Measurements from ENCODE around the gene FARP1.

DNA sequence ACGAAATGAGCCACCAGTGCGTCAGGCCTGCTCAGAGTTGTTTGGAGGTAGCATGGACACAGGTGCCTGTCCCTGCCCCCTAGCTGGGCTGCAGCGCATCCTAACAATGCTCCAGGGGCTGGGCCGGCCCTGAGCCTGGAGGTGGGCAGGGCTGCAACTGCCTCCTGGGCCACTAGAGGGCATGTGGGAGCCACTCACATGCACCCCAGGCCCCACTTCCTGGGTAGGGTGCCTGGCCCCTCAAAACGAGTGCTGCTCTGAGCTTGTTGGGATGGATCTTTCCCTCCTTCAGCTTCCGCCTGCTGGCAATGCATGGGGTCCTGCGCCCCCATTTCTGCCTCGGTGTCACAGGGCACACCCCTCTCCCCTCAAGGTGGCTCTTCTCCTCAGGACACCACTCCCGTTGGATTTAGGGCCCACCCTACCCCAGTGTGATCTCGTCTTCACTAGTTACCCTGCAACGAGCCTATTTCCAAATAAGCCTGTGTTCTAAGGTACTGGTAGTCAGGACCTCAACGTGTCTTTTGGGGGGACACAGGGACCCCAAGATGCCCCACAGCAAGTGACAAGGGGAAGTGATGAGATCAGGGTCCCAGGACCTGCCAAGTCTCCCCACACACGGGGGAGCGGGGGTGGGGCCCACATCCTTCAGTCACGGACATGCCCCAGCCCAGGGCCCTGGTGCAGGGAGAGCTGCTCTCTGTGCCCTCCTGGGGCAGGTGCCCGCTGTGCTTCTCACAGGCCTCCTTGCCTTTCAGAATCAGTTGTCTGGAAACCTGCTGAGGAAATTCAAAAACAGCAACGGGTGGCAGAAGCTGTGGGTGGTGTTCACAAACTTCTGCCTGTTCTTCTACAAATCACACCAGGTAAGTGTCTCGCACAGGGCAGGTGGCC, 302.7 kb downstream of the FARP1 start:
- TF ChIP-seq CTCF (IDR thresholded peaks at IDR 0.05) = peak; percentile 83 to 98 (median 94)
- TF ChIP-seq POLR2A (IDR thresholded peaks at IDR 0.05) = no peak
